Liver (tissue), 3 donors: ENCODE data around the gene CLCN7.

Source experiments
- FOXA1 ChIP-seq: IDR thresholded peaks from 2 replicates; pipeline ENCODE4 v1.6.1; 2016; ENCODE audit warnings: antibody characterized with exemption
- HNF4A ChIP-seq, 2 donors: conservative IDR thresholded peaks; 2 replicates each; pipeline ENCODE4 v1.6.1; 2016; ENCODE audit warnings: antibody characterized with exemption in 2 of 2, mild to moderate bottlenecking in 2 of 2
- JUND ChIP-seq, 2 donors: IDR thresholded peaks; 2 replicates each; pipeline ENCODE4 v1.6.1; 2016; ENCODE audit warnings: antibody characterized with exemption in 2 of 2
- SP1 ChIP-seq: IDR thresholded peaks from 2 replicates; pipeline ENCODE4 v1.6.1; 2018; ENCODE audit warnings: antibody characterized with exemption, mild to moderate bottlenecking
- YY1 ChIP-seq: IDR thresholded peaks from 2 replicates; pipeline ENCODE4 v1.6.1; 2016; ENCODE audit warnings: antibody characterized with exemption, mild to moderate bottlenecking
- TF ChIP-seq, protein P1 (sequence below): fragments of 150-350 bp; IDR thresholded peaks from 2 replicates; pipeline ENCODE4 v1.5.1; 2017; ENCODE audit warnings: improper control_type of control experiment, low read depth, low read length; ENCODE audit not compliant: missing input control
- TF ChIP-seq, protein P2 (sequence below): IDR thresholded peaks from 2 replicates; pipeline ENCODE4 v1.6.1; 2016; ENCODE audit warnings: antibody characterized with exemption
- TF ChIP-seq, protein P3 (sequence below): IDR thresholded peaks from 2 replicates; pipeline ENCODE4 v1.6.1; 2016; ENCODE audit warnings: antibody characterized with exemption, mild to moderate bottlenecking
- TF ChIP-seq, protein P4 (sequence below): IDR thresholded peaks from 2 replicates; pipeline ENCODE4 v1.6.1; 2016; ENCODE audit warnings: antibody characterized with exemption
- donor health status: healthy.
- donor health status: healthy.

DNA sequence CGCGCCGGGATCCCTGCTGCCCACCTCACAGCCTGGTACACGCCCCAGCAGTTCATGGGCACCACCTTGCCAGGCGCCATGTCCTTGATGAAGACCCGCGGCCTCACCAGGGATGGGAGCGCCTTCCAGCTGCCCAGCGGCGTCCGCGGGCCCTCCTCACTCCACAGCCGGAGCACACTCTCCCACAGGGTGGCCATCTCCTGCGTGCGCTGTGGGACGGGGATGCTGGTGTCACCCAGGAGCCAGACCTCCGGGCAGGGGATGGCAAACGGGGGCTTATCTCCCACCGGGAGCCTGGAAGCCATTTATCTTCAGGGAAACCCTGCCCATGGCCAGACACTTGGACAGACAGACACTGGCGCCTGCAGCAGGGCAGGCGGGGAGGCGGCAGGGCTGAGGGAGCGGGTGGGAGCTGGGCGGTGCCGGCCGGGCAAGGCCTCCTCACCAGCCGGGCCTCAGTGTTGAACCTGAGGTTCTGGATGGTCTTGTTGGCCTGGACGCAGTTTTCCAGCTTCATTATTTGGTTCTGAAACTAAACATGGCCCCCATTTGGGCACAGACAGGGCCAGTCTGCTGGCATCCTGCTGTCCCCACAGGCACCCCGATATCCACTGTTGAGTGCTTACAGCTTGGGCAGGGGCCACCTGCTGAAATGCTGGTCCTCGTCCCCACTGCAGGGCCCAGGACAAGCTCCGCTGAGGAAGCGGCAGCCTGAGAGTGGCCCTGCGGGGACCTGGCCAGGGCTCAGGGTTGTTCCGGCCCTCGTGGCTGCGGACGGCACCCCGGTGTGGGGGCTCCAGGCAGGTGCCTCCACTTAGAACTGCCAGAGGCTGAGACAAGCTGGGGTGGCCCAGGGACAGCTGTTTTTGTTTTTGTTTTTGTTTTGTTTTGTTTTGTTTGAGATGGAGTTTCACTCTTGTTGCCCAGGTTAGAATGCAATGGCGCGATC lies 39.9 kb downstream of the CLCN7 start:
- TF ChIP-seq, protein P1, sequence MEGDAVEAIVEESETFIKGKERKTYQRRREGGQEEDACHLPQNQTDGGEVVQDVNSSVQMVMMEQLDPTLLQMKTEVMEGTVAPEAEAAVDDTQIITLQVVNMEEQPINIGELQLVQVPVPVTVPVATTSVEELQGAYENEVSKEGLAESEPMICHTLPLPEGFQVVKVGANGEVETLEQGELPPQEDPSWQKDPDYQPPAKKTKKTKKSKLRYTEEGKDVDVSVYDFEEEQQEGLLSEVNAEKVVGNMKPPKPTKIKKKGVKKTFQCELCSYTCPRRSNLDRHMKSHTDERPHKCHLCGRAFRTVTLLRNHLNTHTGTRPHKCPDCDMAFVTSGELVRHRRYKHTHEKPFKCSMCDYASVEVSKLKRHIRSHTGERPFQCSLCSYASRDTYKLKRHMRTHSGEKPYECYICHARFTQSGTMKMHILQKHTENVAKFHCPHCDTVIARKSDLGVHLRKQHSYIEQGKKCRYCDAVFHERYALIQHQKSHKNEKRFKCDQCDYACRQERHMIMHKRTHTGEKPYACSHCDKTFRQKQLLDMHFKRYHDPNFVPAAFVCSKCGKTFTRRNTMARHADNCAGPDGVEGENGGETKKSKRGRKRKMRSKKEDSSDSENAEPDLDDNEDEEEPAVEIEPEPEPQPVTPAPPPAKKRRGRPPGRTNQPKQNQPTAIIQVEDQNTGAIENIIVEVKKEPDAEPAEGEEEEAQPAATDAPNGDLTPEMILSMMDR, result no peak
- TF ChIP-seq, protein P2, sequence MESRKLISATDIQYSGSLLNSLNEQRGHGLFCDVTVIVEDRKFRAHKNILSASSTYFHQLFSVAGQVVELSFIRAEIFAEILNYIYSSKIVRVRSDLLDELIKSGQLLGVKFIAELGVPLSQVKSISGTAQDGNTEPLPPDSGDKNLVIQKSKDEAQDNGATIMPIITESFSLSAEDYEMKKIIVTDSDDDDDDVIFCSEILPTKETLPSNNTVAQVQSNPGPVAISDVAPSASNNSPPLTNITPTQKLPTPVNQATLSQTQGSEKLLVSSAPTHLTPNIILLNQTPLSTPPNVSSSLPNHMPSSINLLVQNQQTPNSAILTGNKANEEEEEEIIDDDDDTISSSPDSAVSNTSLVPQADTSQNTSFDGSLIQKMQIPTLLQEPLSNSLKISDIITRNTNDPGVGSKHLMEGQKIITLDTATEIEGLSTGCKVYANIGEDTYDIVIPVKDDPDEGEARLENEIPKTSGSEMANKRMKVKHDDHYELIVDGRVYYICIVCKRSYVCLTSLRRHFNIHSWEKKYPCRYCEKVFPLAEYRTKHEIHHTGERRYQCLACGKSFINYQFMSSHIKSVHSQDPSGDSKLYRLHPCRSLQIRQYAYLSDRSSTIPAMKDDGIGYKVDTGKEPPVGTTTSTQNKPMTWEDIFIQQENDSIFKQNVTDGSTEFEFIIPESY, result no peak
- TF ChIP-seq YY1, result no peak
- TF ChIP-seq, protein P3, sequence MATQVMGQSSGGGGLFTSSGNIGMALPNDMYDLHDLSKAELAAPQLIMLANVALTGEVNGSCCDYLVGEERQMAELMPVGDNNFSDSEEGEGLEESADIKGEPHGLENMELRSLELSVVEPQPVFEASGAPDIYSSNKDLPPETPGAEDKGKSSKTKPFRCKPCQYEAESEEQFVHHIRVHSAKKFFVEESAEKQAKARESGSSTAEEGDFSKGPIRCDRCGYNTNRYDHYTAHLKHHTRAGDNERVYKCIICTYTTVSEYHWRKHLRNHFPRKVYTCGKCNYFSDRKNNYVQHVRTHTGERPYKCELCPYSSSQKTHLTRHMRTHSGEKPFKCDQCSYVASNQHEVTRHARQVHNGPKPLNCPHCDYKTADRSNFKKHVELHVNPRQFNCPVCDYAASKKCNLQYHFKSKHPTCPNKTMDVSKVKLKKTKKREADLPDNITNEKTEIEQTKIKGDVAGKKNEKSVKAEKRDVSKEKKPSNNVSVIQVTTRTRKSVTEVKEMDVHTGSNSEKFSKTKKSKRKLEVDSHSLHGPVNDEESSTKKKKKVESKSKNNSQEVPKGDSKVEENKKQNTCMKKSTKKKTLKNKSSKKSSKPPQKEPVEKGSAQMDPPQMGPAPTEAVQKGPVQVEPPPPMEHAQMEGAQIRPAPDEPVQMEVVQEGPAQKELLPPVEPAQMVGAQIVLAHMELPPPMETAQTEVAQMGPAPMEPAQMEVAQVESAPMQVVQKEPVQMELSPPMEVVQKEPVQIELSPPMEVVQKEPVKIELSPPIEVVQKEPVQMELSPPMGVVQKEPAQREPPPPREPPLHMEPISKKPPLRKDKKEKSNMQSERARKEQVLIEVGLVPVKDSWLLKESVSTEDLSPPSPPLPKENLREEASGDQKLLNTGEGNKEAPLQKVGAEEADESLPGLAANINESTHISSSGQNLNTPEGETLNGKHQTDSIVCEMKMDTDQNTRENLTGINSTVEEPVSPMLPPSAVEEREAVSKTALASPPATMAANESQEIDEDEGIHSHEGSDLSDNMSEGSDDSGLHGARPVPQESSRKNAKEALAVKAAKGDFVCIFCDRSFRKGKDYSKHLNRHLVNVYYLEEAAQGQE, result no peak
- no peak for TF ChIP-seq HNF4A (conservative IDR thresholded peaks at IDR 0.05)
- no peak for TF ChIP-seq SP1
- TF ChIP-seq, protein P4, sequence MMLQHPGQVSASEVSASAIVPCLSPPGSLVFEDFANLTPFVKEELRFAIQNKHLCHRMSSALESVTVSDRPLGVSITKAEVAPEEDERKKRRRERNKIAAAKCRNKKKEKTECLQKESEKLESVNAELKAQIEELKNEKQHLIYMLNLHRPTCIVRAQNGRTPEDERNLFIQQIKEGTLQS, result no peak
- TF ChIP-seq JUND (IDR thresholded peaks at IDR 0.05), result no peak
- no peak for TF ChIP-seq FOXA1
